ENCODE measurements around the gene PTGS1. TPM values are rescaled to one million over a fixed set of nuclear protein-coding genes. Genes with fewer than 3 reads are reported as not detected.

The PTGS1 gene
- total and polyA plus RNA-seq, 9 of the 15 experiments (the other 6 are each of a cell fraction or from before 2014, with no cell fraction given): 3.4 to 12.9 (median 5.3) TPM

GRCh38 chr9:122347348-122348287, 23.2 kb upstream of the PTGS1 start (continued):
- TF ChIP-seq REST (IDR thresholded peaks at IDR 0.05; ENCODE audit: borderline replicate concordance) (no peak), REST (CRISPR knock-in tag; IDR thresholded peaks at IDR 0.05; ENCODE audit: low read depth) (no peak), ZNF395 (CRISPR knock-in tag; IDR thresholded peaks at IDR 0.05) (no peak), ZNF717 (CRISPR knock-in tag; IDR thresholded peaks at IDR 0.05) (no peak), TCFL5 (CRISPR knock-in tag; conservative IDR thresholded peaks at IDR 0.05) (no peak), HDAC8 (tag; IDR thresholded peaks at IDR 0.05) (no peak), ATF2 (CRISPR knock-in tag; IDR thresholded peaks at IDR 0.05) (no peak)
